ENCODE results near the gene CLCN1. TPM values are rescaled to one million over a fixed set of nuclear protein-coding genes. Genes with fewer than 3 reads are reported as not detected.

The CLCN1 gene
- total and polyA plus RNA-seq, 2 of the 8 experiments (the other 6 are each of a cell fraction or from before 2014, with no cell fraction given), result 0.36 to 0.41 TPM

GRCh38 chr7:143337216-143337615 lies 21.3 kb downstream of the CLCN1 start (continued):
- TF ChIP-seq CHD7 (IDR thresholded peaks at IDR 0.05; ENCODE audit: insufficient replicate concordance, low read length) (no peak), CBX5 (IDR thresholded peaks at IDR 0.05; ENCODE audit: low read depth, low read length) (no peak), SP2 (IDR thresholded peaks at IDR 0.05; ENCODE audit: low read length) (no peak), TAF7 (optimal IDR thresholded peaks at IDR 0.05; ENCODE audit: borderline replicate concordance, low read depth, low read length) (no peak), RBBP5 (IDR thresholded peaks at IDR 0.05; ENCODE audit: borderline replicate concordance, low read depth, low read length) (no peak), NRF1 (IDR thresholded peaks at IDR 0.05; ENCODE audit: low read depth, low read length) (no peak), SAP30 (IDR thresholded peaks at IDR 0.05; ENCODE audit: insufficient read depth, insufficient replicate concordance, low read length) (no peak), BRCA1 (IDR thresholded peaks at IDR 0.05; ENCODE audit: low read depth, low read length) (no peak)
